Left colon (tissue), 2 donors: ENCODE data around the gene IL16. TPM values are rescaled to one million over a fixed set of nuclear protein-coding genes. Genes with fewer than 3 reads are reported as not detected.
"Not testable (repeated sequence)": the region's sequence is repeated elsewhere in the genome, so short reads cannot be mapped to it uniquely, and the experiment has no call there.

Source experiments
- ATAC-seq: fragments of 200-7000 bp; cut with Tn5 transposase; one replicate; pipeline ENCODE4 v1.9.1; 2020; ENCODE audit warnings: mild to moderate bottlenecking, moderate library complexity
- DNase-seq, 2 donors: peaks; one replicate each; pipeline ENCODE4 v3.0.0-alpha.2; 2020
- intact Hi-C, 2 donors: fragments of 100-400 bp; cut with DNase I in 1 of 2; cut with micrococcal nuclease in 1 of 2; formaldehyde crosslinking; loops; one replicate each; pipeline versions ENCODE4 v1.11.2 to v1.14.0; 2022; cut with DNase I, micrococcal nuclease
- total RNA-seq, 2 donors: library from RNA; stranded (reverse); fragmentation: NEBNext Ultra II Directional; extraction: Animal tissue kit (Norgen Biotek cat#: 25700); gene quantifications; one replicate each; pipeline ENCODE4 v1.2.1, GENCODE V29; 2021
- donor health status: DM: no; HTN: no; CAD: no.
- donor health status: DM: yes; HTN: yes; CAD: no.

IL16 gene
- total RNA-seq, 2 donors from 2014 or later: 2.1 to 9.2 TPM

DNA sequence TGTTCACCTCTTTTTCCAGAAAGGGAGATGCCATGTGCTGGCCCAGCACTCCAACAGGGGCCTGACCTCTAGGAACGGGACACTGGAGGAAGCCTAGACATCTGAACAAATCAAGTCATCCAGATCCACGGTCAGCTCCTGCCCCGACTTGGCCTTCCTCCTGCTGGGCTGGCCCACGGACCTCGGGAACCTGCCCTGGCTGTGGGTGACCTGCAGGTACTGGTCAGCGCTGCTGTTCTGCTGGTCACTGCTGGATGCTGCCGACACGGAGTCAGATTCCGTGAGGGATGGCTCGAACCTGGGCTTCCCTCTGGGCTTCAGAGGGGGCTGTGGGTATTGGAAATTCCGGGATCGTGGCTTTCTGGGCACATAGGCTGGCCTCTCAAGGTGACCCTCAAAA, 135.6 kb downstream of the IL16 start:
- intact Hi-C loops: loop anchor here in 1 of 2 donors (5.0 kb wide), 1 partner anchor 55 kb away; no protein-coding TSS in a partner anchor
- ATAC-seq (no peak), DNase-seq (no peak)

DNA sequence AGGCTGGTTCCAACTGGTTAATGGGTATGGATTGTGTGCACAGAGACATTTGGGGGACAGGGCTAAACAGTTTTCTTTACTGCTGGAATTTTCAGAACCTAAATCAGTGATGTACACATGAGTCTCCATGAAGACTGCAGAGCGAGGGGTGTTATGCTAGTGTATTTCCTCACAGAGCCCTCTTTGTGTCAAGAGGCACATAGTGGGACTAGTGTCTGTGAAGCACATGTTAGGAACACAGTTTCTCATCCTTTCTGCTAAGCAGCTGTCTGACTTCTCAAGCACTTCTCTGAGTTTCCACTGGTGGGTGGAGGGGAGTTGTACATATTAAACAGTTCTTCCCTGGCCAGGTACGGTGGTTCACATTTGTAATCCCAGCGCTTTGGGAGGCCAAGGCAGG, 136.7 kb downstream of the IL16 start:
- ATAC-seq: no peak
- DNase-seq: no peak
- intact Hi-C loops: loop anchor here in 1 of 2 donors (5.0 kb wide), 1 partner anchor 56 kb away; no protein-coding TSS in a partner anchor

DNA sequence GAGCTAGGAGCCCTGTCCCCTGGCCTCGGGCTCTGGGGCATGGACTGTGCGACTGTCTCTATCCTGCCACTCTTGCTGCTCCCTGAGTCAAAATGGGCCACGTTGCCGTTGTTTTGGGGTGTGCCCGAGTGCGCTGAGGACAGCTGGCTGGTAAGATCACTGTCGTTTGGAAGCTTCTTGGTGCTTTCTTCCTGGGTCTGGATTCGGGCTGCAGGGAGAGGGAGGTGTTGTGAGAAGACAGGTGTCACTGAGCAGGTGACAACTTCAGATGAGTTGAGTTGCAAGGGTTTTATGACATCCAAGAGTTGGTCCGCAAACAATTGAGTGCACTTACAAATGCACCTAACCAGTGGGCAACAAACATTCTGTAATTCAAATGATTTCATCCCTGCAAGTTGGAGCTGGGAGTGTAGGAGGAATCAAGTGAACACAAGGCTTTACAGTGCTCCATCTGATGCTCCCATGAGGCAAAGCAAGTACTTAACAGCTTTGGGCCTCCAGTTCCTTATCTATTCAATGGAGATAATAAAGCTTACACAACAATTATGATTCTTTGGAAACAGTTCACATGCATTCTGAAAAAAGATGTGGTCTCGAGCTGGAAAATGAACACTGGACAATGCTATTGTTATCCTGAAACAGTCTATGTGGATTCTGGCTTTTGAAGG, 138.2 kb downstream of the IL16 start:
- ATAC-seq: peak; percentile 65
- intact Hi-C loops: loop anchor here in 1 of 2 donors (5.0 kb wide), 1 partner anchor 58 kb away; no protein-coding TSS in a partner anchor
- no peak for DNase-seq

DNA sequence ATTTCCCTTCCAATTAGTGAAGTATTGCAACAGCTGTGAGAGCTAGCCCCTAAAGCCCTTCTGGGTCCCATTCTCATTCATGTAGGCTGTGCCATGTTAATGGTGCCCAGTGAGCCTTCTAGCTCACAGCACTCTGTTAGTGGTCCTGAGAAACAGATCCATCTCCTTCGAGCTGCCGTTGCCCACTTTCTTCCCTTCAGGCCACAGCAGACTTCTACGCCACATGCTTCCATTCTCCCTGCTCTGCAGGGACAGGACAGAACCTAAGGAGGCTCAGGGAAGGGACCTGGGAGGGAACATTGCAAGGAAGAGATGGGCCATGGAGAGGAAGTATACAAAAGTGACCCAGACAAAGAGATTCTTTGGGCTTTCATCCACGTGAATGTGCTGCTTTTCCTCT, 139.0 kb downstream of the IL16 start:
- intact Hi-C loops: no loop called here
- no peak for DNase-seq
- ATAC-seq: no peak

DNA sequence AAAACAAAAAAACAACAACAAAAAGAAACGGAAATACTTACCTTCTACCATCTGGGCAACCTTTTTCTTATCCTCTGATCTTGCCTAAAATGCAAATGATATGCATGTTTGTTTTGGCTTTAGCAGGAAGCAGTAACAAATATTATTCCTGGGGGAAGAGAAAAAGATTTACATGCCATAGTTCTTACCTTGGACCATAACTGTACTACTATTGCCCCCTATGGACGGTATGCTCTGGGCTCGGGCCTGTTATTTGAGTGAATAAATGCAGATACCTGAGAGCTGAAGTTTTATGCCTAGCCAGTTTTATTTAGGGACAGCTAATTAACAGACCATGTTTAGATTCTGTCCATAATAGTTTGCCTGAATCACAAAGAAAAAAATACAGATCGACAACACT, 139.9 kb downstream of the IL16 start:
- intact Hi-C loops: no loop called here
- DNase-seq (peak in 1 of 2 donors; percentile 21), ATAC-seq (no peak)

DNA sequence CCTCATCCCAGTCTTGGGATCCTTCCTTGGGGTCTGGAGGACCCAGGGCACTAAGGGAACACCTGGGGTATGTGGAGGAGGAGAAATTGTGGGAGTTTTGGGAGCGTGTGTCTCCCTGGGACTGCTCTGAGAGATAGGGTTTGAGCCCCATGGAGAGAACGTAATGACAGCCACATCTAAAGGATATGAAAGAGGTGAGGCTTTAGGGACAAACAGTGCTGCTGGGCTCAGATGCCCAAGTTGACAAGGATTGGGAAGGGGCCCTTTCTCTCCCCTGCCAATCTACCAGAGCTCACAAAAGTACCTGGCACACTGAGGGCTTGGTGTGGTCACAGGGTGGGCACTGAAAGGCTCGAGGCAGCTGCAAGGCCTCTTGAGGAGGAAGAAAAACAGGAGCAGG, 140.6 kb downstream of the IL16 start:
- intact Hi-C loops: no loop called here
- DNase-seq (no peak), ATAC-seq (no peak)

DNA sequence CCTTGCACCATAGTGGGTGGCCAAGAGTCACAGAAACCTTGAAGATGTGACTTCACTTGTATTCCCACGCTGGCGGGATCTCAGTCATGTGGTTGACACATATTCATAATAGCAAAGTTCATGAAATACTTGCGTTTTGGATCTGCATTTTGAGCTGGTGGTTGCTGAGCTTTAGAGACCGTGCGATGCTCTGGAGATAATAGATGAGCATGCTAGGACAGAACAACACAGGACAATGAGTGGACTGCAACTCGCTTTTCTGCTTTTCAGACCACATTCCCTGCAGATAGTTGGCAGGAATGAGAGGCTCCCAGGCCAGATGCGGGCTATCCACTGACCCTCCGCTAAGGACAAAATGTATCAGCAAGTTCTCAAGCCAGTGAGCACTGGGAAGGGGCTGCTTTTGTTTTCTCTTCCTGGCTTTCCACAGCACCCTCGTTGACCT, 141.1 kb downstream of the IL16 start:
- DNase-seq: no peak

DNA sequence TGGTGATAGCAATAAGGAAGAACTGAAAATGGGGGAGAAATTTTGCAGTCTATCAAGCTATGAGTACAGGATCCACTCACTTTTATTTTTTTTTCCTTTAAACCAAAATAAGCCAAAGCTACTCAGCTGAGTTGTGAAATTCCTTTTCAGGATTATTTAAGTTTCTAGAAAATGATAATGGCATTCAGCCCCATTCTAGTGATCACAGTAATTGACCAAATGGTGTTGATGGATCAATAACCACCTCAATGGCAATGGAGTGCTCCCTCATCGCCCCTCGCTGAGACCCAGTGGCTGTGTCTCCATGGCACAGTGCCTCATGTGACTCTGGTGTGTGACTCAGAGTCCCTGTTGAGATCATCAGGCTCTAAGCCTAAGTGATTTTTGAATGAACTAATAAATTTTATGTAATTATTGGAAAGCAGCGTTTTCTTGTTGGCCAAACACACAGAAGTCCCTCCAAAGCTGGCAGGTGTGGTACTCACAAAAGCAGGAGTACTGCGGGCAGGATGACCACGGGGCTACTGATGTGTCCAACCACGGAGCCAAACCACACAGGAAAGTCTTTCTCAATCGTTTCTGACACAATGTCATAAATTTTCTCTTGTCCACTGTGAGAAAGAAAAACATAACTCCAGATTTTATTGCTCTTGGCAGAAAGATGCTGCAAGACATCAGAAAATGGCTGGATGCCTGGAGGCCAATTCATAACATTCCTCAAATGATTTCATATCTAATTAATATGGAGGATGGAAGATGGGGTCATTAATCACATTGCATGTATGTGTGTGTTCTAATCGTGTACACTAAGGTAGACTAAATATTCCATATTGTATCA, 141.7 kb downstream of the IL16 start:
- intact Hi-C loops: no loop called here
- DNase-seq (no peak), ATAC-seq (no peak)

More for the DNA sequence above, 141.1 kb downstream of the IL16 start:
- intact Hi-C loops: no loop called here
- ATAC-seq: no peak

DNA sequence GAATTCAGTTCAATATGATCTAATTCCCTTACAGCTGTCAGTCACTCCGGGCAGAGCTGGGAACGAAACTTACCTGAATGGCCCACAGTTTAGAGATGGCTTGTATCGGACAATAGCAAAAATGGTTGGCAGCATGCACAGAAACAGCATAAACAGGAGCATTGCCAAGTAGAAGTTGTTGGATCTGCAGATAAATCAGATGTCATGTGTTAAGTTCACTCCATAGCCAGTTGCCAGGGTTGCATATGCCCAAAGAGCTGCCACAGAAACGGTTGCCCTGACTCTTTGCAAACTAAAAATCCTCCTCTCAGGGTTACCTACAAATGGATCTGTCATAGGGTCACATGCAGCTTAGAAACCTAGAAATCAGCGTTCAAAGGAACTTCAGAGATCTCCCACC, 142.6 kb downstream of the IL16 start:
- intact Hi-C loops: no loop called here
- DNase-seq: no peak
- no peak for ATAC-seq

DNA sequence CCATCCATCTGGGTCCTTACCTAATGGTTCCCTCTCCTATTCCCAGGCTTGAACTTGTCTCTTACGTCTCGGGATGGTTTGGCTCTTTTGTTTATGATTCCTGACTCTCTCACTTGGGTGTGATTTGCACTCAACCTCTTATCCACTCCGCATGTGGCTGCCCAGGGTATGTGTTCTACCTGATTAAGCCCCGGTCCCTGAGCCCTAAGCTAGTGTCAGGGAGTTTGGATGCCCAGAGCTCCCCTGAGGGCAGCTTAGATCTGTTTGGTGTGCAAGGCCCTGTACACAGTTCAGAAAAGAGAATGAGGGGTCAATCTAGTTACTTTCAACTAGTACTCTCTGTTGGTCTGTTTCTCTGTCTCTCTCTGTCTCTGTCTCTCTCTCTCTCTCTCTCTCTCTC, 143.2 kb downstream of the IL16 start:
- no peak for DNase-seq
- no peak for ATAC-seq
- intact Hi-C loops: no loop called here

DNA sequence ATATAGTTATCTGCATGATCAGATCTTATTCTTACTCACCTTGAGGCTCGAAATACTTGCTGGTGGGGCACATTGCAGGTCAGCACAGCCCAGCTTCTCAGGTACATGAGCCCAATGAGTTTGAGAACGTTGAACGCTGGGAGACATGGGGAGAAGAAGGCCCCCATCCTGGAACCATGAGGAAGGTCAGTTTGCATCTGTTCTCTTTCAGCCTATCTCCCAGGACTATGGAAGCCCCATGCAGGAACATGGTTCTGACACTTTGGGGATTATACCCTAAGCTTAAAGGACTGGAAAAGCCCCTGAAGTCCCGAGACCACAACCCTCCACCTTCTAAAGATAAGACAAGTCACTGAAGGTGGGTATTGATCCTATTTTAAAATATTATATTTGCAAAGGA, 144.7 kb downstream of the IL16 start:
- DNase-seq (no peak), ATAC-seq (no peak)
- intact Hi-C loops: no loop called here

DNA sequence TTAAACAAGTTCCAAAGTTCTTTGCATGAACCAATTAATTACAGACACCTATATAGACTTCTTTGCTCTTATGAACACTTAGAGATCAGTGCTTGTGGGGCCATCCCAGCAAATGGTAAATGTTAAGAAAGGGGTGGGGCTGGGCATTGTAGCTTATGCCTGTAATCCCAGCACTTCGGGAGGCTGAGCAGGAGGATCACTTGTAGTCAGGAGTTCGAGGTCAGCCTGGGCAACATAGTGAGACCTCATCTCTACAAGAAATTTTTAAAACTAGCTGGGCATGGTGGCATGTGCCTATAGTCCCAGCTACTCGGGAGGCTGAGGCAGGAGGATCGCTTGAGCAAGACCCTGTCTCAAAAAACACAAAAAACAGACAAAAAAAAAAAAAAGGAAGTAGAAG, 146.7 kb downstream of the IL16 start:
- DNase-seq: no peak
- intact Hi-C loops: no loop called here
- ATAC-seq: no peak

DNA sequence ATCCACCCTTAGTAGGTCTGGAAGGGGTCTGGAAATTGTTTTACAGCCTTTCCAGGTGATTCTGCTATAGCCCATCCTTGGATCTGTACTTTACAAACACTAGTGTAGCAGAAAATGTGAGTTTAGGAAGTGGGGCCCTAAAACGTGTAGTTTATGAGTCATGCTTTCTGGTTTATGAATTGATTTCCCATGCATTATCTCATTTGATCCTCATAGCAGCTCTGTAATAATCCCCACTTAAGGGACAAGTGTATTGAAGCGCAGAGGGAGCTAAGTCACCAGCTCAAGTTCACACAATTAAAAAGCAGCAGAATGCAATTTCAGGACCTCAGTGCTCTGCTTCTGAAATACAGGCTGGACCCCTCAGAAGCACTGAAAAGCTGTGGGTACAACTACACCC, 149.9 kb downstream of the IL16 start:
- no peak for ATAC-seq
- intact Hi-C loops: no loop called here
- no peak for DNase-seq

DNA sequence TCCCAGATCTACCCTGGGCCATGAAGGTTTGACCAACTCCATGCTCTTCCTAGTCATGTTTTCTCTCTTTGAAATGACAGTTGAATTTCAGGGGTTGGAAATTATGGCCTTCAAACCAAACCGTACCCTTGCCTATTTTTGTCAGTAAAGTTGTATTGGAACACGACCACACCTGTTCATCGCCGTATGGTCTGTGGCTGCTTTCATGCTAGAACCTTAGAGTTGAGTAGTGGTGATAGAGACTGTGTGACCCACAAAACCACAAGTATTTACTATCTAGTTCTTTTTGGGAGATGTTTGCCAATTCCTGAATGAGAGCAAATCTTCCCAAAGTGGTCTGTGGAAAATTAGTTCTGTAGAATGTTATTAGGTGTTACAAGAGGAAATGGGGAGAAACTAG, 151.2 kb downstream of the IL16 start:
- intact Hi-C loops: no loop called here
- no peak for ATAC-seq
- DNase-seq: no peak

DNA sequence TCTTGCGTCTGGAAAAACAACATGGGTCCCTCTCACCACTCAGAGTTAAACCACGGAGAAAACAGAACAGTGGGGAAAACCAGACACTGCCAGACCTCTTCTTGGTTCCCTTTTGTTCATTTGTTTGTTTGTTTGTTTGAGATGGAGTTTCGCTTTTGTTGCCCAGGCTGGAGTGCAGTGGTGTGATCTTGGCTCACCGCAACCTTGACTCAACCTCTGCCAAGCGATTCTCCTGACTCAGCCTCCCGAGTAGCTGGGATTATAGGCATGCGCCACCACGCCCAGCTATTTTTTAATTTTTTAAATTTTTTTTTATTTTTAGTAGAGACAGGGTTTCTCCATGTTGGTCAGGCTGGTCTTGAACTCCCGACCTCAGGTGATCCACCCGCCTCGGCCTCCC, 152.0 kb downstream of the IL16 start:
- DNase-seq, intact Hi-C loops: not testable (repeated sequence)

DNA sequence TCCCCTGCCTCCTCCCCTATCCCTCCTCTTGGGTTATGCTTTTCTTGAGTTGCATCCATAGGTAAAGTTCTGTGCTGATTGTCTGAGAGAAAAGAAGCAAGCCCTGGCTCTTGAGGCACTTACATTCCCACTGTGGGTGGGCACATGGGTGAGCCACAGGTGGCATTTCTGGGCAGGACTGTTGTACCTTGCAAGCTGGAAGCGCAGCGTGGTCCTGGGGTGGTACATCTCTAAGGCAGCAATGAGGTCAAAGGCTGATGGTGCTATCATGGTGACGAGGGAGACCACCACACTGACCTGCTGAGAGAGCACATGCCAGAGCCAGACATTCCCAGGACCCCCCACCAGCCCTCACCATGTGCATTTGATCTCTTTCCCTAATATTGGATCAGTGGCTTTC, 152.6 kb downstream of the IL16 start:
- no peak for ATAC-seq
- DNase-seq: no peak
- intact Hi-C loops: no loop called here

More for the DNA sequence above, 152.0 kb downstream of the IL16 start:
- ATAC-seq: not testable (repeated sequence)

DNA sequence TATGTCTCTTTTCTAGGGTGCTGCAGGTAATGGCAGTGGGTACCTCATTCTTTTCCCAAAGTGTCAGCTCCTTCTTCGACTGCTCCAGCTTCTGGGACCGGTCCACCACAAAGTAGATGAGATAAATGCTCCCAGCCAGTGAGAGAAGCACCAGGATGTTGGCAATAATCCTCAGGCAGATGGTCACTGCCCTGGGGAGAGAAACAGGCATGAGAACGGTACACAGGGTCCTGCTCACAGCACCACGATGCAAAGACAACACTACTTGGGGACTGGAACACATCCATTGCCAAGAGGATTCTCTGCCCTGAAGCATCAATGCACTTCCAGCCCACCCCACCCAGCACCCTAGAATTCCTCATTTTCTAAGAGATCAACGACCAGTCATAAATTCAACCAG, 155.0 kb downstream of the IL16 start:
- no peak for ATAC-seq
- no peak for DNase-seq

DNA sequence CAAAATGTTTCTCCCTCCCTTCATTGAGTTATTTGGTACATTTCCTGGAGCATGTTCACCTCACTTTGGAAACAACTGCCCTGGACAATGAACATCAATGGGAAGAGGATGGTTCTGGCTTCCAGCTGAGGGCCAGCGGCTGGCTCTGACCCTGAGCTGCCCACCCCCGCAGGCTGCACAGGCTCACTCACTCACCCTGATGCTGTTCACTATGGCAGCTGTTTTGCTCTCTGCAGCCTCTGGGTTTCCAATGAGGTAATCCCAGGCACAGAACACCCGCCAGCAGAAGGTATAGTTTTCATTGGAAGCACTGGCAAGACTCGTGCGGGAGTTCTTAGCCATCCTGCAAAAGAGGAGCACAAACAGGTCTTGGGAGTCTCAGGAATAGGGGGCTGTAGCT, 159.6 kb downstream of the IL16 start:
- intact Hi-C loops: no loop called here
- ATAC-seq: no peak
- DNase-seq: no peak

More for the DNA sequence above, 155.0 kb downstream of the IL16 start:
- intact Hi-C loops: no loop called here

DNA sequence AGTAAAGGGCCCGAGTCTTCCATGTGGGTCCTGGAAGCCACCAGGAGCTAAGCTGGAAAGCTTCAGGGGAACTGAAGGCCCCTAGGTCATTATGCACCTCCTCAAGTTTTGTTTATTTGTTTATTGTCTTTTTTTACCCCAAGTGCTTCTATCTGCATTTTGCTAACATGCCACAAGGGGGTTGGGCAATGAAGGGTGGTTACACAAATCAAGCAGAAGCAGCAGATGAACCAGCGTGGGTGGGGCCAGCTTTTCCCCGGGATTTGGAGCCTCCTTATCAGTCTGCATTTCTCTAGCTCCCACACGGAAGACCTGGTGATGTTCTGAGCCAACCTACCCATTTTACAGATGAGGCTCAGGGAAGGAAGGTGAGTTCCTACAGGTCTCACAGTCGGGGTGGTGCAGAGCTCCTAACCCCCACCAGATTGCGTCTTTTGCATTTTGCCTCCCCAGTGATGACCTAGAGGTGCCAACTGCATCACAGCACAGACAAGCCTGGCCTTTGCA, 160.6 kb downstream of the IL16 start:
- ATAC-seq (no peak), DNase-seq (no peak)
- intact Hi-C loops: no loop called here

DNA sequence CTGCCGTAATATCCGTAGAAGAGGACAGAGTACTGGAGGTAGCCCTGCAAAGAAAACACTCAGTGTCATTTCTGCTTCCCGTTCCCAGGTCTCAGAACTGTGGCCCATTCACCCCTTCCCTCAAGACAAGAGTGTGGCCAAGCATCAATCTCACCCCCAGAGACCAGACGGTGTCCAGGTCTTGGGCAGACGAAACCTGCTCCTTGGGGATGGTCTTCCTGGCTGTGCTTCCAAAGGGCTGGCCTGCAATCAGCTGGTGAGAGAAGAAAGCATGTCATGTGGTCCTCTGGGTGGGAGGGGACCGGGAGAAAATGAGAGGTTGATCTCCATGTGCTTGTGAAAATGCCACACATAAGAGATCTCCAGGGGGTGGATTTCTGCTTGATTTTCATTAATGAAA, 161.6 kb downstream of the IL16 start:
- ATAC-seq (no peak), DNase-seq (no peak)
- intact Hi-C loops: no loop called here
